ENCODE measurements around the gene TMTC2. TPM values are rescaled to one million over a fixed set of nuclear protein-coding genes. Genes with fewer than 3 reads are reported as not detected.

TMTC2 gene
- polyA plus RNA-seq, 1 experiment, result 1.6 TPM

DNA sequence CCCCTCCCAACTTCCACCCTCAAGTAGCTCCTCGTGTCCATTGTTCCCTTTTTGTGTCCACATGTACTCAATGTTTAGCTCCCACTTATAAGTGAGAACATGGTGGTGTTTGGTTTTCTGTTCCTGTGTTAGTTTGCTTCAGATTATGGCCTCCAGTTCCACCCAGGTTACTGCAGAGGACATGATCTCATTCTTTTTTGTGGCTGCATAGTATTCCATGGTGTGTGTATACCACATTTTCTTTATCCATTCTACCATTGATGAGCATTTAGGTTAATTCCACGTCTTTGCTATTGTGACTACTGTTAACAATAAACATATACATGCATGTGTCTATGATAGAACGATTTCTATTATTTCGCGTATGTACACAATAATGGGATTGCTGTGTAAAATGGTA is 362.6 kb downstream of the TMTC2 start:
- TF ChIP-seq, protein P1, sequence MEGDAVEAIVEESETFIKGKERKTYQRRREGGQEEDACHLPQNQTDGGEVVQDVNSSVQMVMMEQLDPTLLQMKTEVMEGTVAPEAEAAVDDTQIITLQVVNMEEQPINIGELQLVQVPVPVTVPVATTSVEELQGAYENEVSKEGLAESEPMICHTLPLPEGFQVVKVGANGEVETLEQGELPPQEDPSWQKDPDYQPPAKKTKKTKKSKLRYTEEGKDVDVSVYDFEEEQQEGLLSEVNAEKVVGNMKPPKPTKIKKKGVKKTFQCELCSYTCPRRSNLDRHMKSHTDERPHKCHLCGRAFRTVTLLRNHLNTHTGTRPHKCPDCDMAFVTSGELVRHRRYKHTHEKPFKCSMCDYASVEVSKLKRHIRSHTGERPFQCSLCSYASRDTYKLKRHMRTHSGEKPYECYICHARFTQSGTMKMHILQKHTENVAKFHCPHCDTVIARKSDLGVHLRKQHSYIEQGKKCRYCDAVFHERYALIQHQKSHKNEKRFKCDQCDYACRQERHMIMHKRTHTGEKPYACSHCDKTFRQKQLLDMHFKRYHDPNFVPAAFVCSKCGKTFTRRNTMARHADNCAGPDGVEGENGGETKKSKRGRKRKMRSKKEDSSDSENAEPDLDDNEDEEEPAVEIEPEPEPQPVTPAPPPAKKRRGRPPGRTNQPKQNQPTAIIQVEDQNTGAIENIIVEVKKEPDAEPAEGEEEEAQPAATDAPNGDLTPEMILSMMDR (IDR thresholded peaks at IDR 0.05; ENCODE audit: low read depth, low read length), result no peak
- DNase-seq (ENCODE audit: low read depth, low spot score), result no peak
- no peaks in the 10 kb centered on the region for H3K9me3 ChIP-seq (ENCODE audit: control insufficient read depth, insufficient read depth, low read length)
- no peaks in the 10 kb centered on the region for H3K27me3 ChIP-seq (ENCODE audit: control insufficient read depth, insufficient read depth, low read length)
- H3K4me3 ChIP-seq (ENCODE audit: low read depth, low read length), result no peak overlapping the region
- ChIA-PET POLR2A (no interaction called here), CTCF (no interaction called here)
- H3K27ac ChIP-seq (ENCODE audit: low read depth, low read length), result no peak overlapping the region

DNA sequence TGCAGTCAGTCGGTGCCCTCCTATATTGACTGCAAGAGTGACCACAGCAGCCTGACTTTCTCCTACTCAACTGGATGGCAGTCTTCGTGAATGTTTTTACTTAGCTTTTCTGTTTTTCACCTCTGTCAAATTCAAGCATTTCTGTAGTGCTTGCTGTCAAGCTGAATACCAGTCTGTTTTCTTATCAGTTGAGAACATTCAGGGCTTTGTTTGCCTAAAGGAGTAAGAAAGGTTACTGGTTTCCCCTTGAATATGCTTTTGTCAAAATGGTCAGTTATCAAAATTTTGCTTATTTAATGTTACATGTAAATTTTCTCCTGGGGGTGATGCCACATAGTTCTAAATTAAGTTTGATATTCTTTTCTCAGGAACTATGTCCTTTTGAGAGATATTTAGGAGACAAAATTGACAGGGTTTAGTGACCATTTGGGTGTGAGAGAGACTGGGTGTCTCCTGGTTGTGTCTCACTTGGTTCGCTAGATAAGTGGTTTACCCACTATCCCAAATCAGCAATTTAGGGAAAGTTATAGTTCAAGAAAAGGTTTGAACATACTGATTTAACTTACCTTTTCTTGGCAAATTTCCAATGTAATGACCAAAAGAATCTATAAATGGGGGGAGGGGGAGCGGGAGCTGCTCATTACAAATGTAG is 366.3 kb downstream of the TMTC2 start:
- Histone ChIP-seq H3K27me3 (ENCODE audit: control insufficient read depth, insufficient read depth, low read length) (no peaks in the 10 kb centered on the region), H3K9me3 (ENCODE audit: control insufficient read depth, insufficient read depth, low read length) (no peaks in the 10 kb centered on the region), H3K27ac (ENCODE audit: low read depth, low read length) (no peak overlapping the region), H3K4me3 (ENCODE audit: low read depth, low read length) (no peak overlapping the region)
- TF ChIP-seq, protein P1 (IDR thresholded peaks at IDR 0.05; ENCODE audit: low read depth, low read length), result no peak
- ChIA-PET POLR2A (no interaction called here), CTCF (no interaction called here)
- DNase-seq (ENCODE audit: low read depth, low spot score), result no peak

DNA sequence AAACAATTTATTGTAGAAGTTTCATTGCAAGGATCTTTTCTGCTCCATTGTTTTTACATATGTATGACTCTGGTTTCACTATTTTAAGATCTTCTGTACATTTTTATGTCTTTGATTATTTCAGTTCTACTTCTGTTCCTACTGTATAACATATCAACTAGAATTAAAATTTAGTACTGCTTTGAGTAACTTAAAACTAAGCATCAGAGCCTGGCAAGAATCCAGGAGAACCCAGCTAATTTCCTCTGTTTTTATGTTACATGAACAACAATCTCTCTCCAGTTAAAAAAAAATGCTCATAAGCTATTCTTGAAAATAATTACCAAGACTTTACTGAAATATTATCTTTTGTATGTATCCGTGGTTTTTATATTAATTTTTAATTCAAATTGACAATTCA is 370.7 kb downstream of the TMTC2 start:
- CTCF ChIA-PET, result no interaction called here
- H3K27ac ChIP-seq (ENCODE audit: low read depth, low read length), result no peak overlapping the region
- H3K27me3 ChIP-seq (ENCODE audit: control insufficient read depth, insufficient read depth, low read length), result no peaks in the 10 kb centered on the region
- POLR2A ChIA-PET, result no interaction called here
- DNase-seq (ENCODE audit: low read depth, low spot score), result no peak
- TF ChIP-seq, protein P1 (IDR thresholded peaks at IDR 0.05; ENCODE audit: low read depth, low read length), result no peak
- no peak overlapping the region for H3K4me3 ChIP-seq (ENCODE audit: low read depth, low read length)
- no peaks in the 10 kb centered on the region for H3K9me3 ChIP-seq (ENCODE audit: control insufficient read depth, insufficient read depth, low read length)

DNA sequence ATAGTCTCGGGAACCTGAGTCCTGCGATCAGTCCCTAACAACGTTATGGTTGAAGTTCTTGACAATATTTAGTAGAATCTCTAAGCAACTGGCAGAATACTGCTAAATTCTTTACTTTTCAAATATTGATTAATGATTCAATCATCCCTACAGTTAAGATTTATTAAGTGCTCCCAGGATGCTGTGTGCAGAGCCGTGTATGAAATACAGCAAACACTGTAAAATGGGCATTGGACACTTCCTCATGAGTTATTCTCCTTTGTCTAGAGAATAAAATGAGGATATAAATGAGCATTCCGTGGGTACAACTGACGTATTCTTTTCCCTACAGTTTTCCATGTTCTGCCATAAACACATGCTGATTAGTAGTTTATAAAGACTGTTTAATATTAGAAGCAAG is 372.4 kb downstream of the TMTC2 start:
- ChIA-PET CTCF (no interaction called here), POLR2A (no interaction called here)
- no peaks in the 10 kb centered on the region for H3K27me3 ChIP-seq (ENCODE audit: control insufficient read depth, insufficient read depth, low read length)
- H3K9me3 ChIP-seq (ENCODE audit: control insufficient read depth, insufficient read depth, low read length), result no peaks in the 10 kb centered on the region
- no peak for DNase-seq (ENCODE audit: low read depth, low spot score)
- no peak overlapping the region for H3K27ac ChIP-seq (ENCODE audit: low read depth, low read length)
- TF ChIP-seq, protein P1 (IDR thresholded peaks at IDR 0.05; ENCODE audit: low read depth, low read length), result no peak
- no peak overlapping the region for H3K4me3 ChIP-seq (ENCODE audit: low read depth, low read length)

DNA sequence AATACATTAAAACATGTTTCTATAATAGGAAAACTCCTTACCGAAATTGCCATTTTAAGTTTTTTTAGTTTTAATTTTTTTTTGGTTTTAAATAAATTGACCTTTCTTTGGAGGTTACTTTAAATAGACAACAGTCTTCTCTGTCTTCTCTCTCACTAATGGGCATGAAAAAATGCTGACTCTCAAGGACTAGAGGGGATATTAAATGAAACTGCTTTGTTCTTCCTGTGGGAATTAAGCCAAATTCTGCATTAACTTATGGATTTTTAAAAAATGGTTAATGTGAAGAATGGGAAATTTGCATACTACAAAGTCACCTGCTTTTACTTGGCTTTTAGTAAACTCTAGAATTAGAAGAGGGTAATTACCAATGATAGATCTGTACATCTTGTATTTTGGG is 378.9 kb downstream of the TMTC2 start:
- no peak overlapping the region for H3K4me3 ChIP-seq (ENCODE audit: low read depth, low read length)
- CTCF ChIA-PET, result no interaction called here
- no peaks in the 10 kb centered on the region for H3K27me3 ChIP-seq (ENCODE audit: control insufficient read depth, insufficient read depth, low read length)
- no peak for DNase-seq (ENCODE audit: low read depth, low spot score)
- TF ChIP-seq, protein P1 (IDR thresholded peaks at IDR 0.05; ENCODE audit: low read depth, low read length), result no peak
- POLR2A ChIA-PET, result no interaction called here
- H3K27ac ChIP-seq (ENCODE audit: low read depth, low read length), result no peak overlapping the region
- H3K9me3 ChIP-seq (ENCODE audit: control insufficient read depth, insufficient read depth, low read length), result no peaks in the 10 kb centered on the region
